ENCODE measurements around the gene ANXA1. TPM values are rescaled to one million over a fixed set of nuclear protein-coding genes. Genes with fewer than 3 reads are reported as not detected.

ANXA1 gene
- total RNA-seq, 3 donors from 2014 or later = 12.8 to 69.3 (median 53.1) TPM

- TF ChIP-seq, protein P1, sequence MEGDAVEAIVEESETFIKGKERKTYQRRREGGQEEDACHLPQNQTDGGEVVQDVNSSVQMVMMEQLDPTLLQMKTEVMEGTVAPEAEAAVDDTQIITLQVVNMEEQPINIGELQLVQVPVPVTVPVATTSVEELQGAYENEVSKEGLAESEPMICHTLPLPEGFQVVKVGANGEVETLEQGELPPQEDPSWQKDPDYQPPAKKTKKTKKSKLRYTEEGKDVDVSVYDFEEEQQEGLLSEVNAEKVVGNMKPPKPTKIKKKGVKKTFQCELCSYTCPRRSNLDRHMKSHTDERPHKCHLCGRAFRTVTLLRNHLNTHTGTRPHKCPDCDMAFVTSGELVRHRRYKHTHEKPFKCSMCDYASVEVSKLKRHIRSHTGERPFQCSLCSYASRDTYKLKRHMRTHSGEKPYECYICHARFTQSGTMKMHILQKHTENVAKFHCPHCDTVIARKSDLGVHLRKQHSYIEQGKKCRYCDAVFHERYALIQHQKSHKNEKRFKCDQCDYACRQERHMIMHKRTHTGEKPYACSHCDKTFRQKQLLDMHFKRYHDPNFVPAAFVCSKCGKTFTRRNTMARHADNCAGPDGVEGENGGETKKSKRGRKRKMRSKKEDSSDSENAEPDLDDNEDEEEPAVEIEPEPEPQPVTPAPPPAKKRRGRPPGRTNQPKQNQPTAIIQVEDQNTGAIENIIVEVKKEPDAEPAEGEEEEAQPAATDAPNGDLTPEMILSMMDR (IDR thresholded peaks at IDR 0.05) = no peak
- H3K9me3 ChIP-seq = no peaks in the 10 kb centered on the region
- peak; percentile 76 for ATAC-seq
- H3K36me3 ChIP-seq (ENCODE audit: low read depth) = no peaks in the 10 kb centered on the region
- DNase-seq = no peak
- peaks cover under 1% of the 10 kb centered on the region for H3K4me1 ChIP-seq (ENCODE audit: low read depth)
- intact Hi-C loops (cut with DNase I, micrococcal nuclease) = no loop called here
- no peak overlapping the region for H3K4me3 ChIP-seq
Measured at GRCh38 chr9:73149371-73150067, 2.1 kb upstream of the ANXA1 start.

GRCh38 chr9:73152543-73152844, 829 bp downstream of the ANXA1 start:
- H3K9me3 ChIP-seq = no peaks in the 10 kb centered on the region
- no peaks in the 10 kb centered on the region for H3K36me3 ChIP-seq (ENCODE audit: low read depth)
- TF ChIP-seq, protein P1 (IDR thresholded peaks at IDR 0.05) = no peak
- DNase-seq = no peak
- H3K4me1 ChIP-seq (ENCODE audit: low read depth) = no peaks in the 10 kb centered on the region
- no peak overlapping the region for H3K4me3 ChIP-seq
- ATAC-seq = peak; percentile 19
- intact Hi-C loops (cut with DNase I, micrococcal nuclease) = no loop called here

DNA sequence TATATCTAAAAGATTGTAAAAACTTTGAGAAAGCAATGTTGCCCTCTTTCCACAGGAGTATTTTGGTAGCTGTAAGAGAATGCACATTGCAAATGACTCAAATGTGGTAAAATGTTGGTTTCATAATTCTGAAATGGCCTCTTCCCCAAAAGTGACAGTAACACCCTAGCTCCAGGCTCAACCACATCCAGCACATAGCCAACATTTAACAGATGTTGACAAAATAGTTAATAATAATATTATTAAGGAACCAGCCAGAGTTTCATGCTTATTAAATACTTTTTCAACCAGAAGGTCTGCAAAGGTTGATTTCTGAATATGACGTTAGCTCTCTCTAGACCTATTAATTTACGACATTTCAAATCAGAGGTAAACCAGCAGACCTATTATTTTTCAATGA, 1.3 kb downstream of the ANXA1 start:
- ATAC-seq = peak; percentile 45
- intact Hi-C loops (cut with DNase I, micrococcal nuclease) = no loop called here
- no peaks in the 10 kb centered on the region for H3K4me1 ChIP-seq (ENCODE audit: low read depth)
- H3K9me3 ChIP-seq = no peaks in the 10 kb centered on the region
- H3K36me3 ChIP-seq (ENCODE audit: low read depth) = no peaks in the 10 kb centered on the region
- TF ChIP-seq, protein P1 (IDR thresholded peaks at IDR 0.05) = no peak
- DNase-seq = no peak
- H3K4me3 ChIP-seq = no peak overlapping the region

DNA sequence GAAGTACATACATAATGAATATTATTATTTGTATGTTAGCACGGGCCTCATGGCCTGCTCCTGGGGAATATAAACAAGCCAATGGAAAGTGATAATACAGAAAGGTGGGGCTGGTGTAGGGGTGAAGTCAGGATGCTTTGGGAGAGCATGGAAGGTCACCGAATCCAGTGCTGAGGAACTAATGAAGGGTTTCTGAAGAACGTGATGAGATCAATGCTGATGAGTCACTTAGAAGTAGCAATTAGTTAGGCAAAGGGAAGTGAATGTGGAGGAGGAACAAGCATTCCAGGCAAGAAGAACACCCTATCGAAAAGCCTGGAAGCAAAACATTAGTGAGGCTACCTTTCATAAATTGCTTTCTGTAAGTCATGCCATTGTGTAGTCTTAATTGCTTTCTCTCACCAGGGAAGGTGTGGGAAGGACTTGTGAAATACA, 2.1 kb downstream of the ANXA1 start:
- Histone ChIP-seq H3K9me3 (no peaks in the 10 kb centered on the region), H3K4me3 (no peak overlapping the region), H3K4me1 (ENCODE audit: low read depth) (no peaks in the 10 kb centered on the region), H3K36me3 (ENCODE audit: low read depth) (no peaks in the 10 kb centered on the region)
- intact Hi-C loops (cut with DNase I, micrococcal nuclease) = no loop called here
- TF ChIP-seq, protein P1 (IDR thresholded peaks at IDR 0.05) = no peak
- ATAC-seq (peak; percentile 11), DNase-seq (no peak)

DNA sequence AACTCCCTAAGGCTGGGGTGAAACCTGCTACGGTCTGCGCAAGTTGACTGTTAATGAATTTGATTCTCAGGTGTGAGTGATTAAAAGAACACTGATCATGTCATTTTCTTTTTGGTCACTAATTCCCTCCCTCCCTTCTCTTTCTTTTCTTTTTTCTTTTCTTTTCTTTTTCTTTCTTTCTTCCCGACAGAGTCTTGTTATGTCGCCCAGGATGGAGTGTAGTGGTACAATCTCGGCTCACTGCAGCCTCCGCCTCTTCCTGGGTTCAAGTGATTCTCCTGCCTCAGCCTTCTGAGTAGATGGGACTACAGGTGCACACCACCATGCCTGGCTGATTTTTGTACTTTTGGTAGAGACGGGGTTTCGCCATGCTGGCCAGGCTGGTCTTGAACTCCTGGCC, 2.6 kb downstream of the ANXA1 start:
- Histone ChIP-seq H3K4me3 (no peak overlapping the region), H3K4me1 (ENCODE audit: low read depth) (no peaks in the 10 kb centered on the region), H3K9me3 (no peaks in the 10 kb centered on the region), H3K36me3 (ENCODE audit: low read depth) (no peaks in the 10 kb centered on the region)
- no peak for ATAC-seq
- intact Hi-C loops (cut with DNase I, micrococcal nuclease) = no loop called here
- DNase-seq = no peak
- TF ChIP-seq, protein P1 (IDR thresholded peaks at IDR 0.05) = no peak

DNA sequence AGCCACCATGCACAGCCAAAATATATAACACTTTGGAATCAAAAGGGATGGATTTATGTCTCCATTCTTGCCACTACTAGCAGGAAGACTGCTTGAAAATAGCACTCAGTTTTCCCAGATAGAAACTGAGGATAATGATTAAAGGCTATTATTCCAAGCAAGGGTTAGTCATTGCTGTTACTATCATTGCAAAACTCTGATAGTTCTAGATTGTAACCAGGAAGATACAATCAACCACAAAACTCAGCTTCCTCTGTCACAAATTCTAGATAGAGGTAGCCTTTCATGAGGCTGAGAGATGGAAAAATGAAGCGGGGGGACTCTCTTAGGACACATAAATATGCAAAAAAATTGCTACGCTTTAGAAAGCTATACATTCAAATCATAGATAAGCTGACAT, 3.1 kb downstream of the ANXA1 start:
- no peak overlapping the region for H3K4me3 ChIP-seq
- no peak for DNase-seq
- intact Hi-C loops (cut with DNase I, micrococcal nuclease) = no loop called here
- peak; percentile 41 for ATAC-seq
- no peaks in the 10 kb centered on the region for H3K9me3 ChIP-seq
- no peaks in the 10 kb centered on the region for H3K4me1 ChIP-seq (ENCODE audit: low read depth)
- no peaks in the 10 kb centered on the region for H3K36me3 ChIP-seq (ENCODE audit: low read depth)
- TF ChIP-seq, protein P1 (IDR thresholded peaks at IDR 0.05) = no peak
